SK-N-MC (cell line): ENCODE data around the gene BRICD5.

Source experiments
- EZH2 ChIP-seq: fragments of 200-600 bp; sonication (generic); IDR thresholded peaks from one replicate; pipeline ENCODE4 v1.6.1; 2017; ENCODE audit warnings: antibody characterized with exemption
- POLR2AphosphoS5 ChIP-seq: IDR thresholded peaks from 2 replicates; pipeline ENCODE4 v1.6.1; 2012; ENCODE audit warnings: mild to moderate bottlenecking, low read depth, low read length, borderline replicate concordance

- TF ChIP-seq EZH2 (no peak), POLR2AphosphoS5 (no peak)
Observed at GRCh38 chr16:2162676-2163118, 48.0 kb downstream of the BRICD5 start.
